Neural cell (in vitro differentiated cells): ENCODE results near the gene NOL4L. TPM values are rescaled to one million over a fixed set of nuclear protein-coding genes. Genes with fewer than 3 reads are reported as not detected.

Experiments
- H2AFZ ChIP-seq: fragments of 200-600, 300-800 bp; sonication (generic), shearing (Covaris generic); 2 replicates; pipeline ENCODE4 v1.6.0; 2014; ENCODE audit warnings: low read depth, mild to moderate bottlenecking, antibody characterized with exemption, low read length, moderate library complexity
- H3F3A ChIP-seq: fragments of 200-600 bp; shearing (Covaris generic); 2 replicates; pipeline ENCODE4 v1.6.1; 2016; ENCODE audit warnings: mild to moderate bottlenecking, moderate library complexity, mixed read lengths, antibody characterized with exemption, low read length; ENCODE audit not compliant: insufficient read depth, poor library complexity, severe bottlenecking
- H3K27ac ChIP-seq: fragments of 200-600, 300-800 bp; sonication (generic), shearing (Covaris generic); 2 replicates; pipeline ENCODE4 v1.5.1; 2014; ENCODE audit warnings: mild to moderate bottlenecking, low read length, moderate library complexity
- H3K27me3 ChIP-seq: fragments of 300-800, 200-600 bp; sonication (generic), shearing (Covaris generic); 2 replicates; pipeline ENCODE4 v1.6.0; 2014; ENCODE audit warnings: mild to moderate bottlenecking, low read depth, low read length, moderate library complexity; ENCODE audit not compliant: insufficient read depth
- H3K36me3 ChIP-seq: fragments of 300-800, 200-600 bp; sonication (generic), shearing (Covaris generic); 2 replicates; pipeline ENCODE4 v1.5.1; 2014; ENCODE audit warnings: mild to moderate bottlenecking, antibody characterized with exemption, low read length, moderate library complexity; ENCODE audit not compliant: insufficient read depth
- H3K4me2 ChIP-seq: fragments of 300-800, 200-600 bp; sonication (generic), shearing (Covaris generic); 2 replicates; pipeline ENCODE4 v1.6.0; 2014; ENCODE audit warnings: mild to moderate bottlenecking, low read length
- H3K4me3 ChIP-seq: fragments of 300-800, 200-600 bp; sonication (generic), shearing (Covaris generic); 2 replicates; pipeline ENCODE4 v1.5.1; 2014; ENCODE audit warnings: mild to moderate bottlenecking, low read length, moderate library complexity
- H3K79me2 ChIP-seq: fragments of 200-600 bp; shearing (Covaris generic); replicated peaks from 2 replicates; pipeline ENCODE4 v1.6.0; 2014; ENCODE audit warnings: mild to moderate bottlenecking, low read length, moderate library complexity; ENCODE audit not compliant: insufficient read depth
- H3K9ac ChIP-seq: fragments of 300-800, 200-600 bp; sonication (generic), shearing (Covaris generic); 2 replicates; pipeline ENCODE4 v1.6.1; 2016; ENCODE audit warnings: mild to moderate bottlenecking, low read length, mixed read lengths
- H3K9me2 ChIP-seq: fragments of 200-600 bp; shearing (Covaris generic); 2 replicates; pipeline ENCODE4 v1.6.1; 2016; ENCODE audit warnings: mild to moderate bottlenecking, low read length, mixed read lengths; ENCODE audit not compliant: insufficient read depth
- H3K9me3 ChIP-seq: fragments of 200-600, 300-800 bp; sonication (generic), shearing (Covaris generic); 2 replicates; pipeline ENCODE4 v1.6.1; 2016; ENCODE audit warnings: mild to moderate bottlenecking, mixed run types, low read length, moderate library complexity, mixed read lengths
- H4K20me1 ChIP-seq: fragments of 200-600 bp; shearing (Covaris generic); 2 replicates; pipeline ENCODE4 v1.6.1; 2016; ENCODE audit warnings: mild to moderate bottlenecking, mixed run types; ENCODE audit not compliant: insufficient read depth
- EP300 ChIP-seq: fragments of 450-650 bp; conservative IDR thresholded peaks from 2 replicates; pipeline ENCODE4 v1.6.1; 2014; ENCODE audit warnings: antibody characterized with exemption, mild to moderate bottlenecking, moderate library complexity; ENCODE audit not compliant: poor library complexity, severe bottlenecking
- EZH2 ChIP-seq: fragments of 200-600, 300-800 bp; shearing (Covaris generic), sonication (generic); IDR thresholded peaks from 2 replicates; pipeline ENCODE4 v1.6.1; 2014; ENCODE audit warnings: antibody characterized with exemption, low read length, borderline replicate concordance, mild to moderate bottlenecking; ENCODE audit not compliant: insufficient read depth, poor library complexity, severe bottlenecking
- MXI1 ChIP-seq: fragments of 450-650 bp; conservative IDR thresholded peaks from 2 replicates; pipeline ENCODE4 v1.6.1; 2014; ENCODE audit warnings: antibody characterized with exemption, mild to moderate bottlenecking; ENCODE audit not compliant: poor library complexity, severe bottlenecking
- POLR2AphosphoS5 ChIP-seq: IDR thresholded peaks from 2 replicates; pipeline ENCODE4 v1.6.1; 2012
- RAD21 ChIP-seq: fragments of 450-650 bp; conservative IDR thresholded peaks from 2 replicates; pipeline ENCODE4 v1.6.1; 2014; ENCODE audit warnings: antibody characterized with exemption, mild to moderate bottlenecking, moderate library complexity
- SMC3 ChIP-seq: fragments of 450-650 bp; conservative IDR thresholded peaks from 2 replicates; pipeline ENCODE4 v1.6.1; 2014; ENCODE audit warnings: antibody characterized with exemption, mild to moderate bottlenecking, moderate library complexity; ENCODE audit not compliant: poor library complexity
- TAF1 ChIP-seq: IDR thresholded peaks from 2 replicates; pipeline ENCODE4 v1.6.1; 2012; ENCODE audit warnings: low read depth
- polyA plus RNA-seq: library from polyadenylated mRNA; depleted of rRNA; stranded (reverse); fragments of >200 nt; gene quantifications from 2 replicates; pipeline ENCODE4 v1.2.3, GENCODE V29; 2014
- TF ChIP-seq, protein P1 (sequence below): fragments of 450-650 bp; IDR thresholded peaks from 2 replicates; pipeline ENCODE4 v1.5.1; 2014; ENCODE audit warnings: antibody characterized with exemption, mild to moderate bottlenecking, moderate library complexity; ENCODE audit not compliant: poor library complexity, severe bottlenecking
- TF ChIP-seq, protein P2 (sequence below): IDR thresholded peaks from 2 replicates; pipeline ENCODE4 v1.6.1; 2012; ENCODE audit warnings: borderline replicate concordance

The NOL4L gene
- polyA plus RNA-seq, 1 donor from 2014 or later = 20.4 TPM

GRCh38 chr20:32569018-32569379 is 16.1 kb downstream of the NOL4L start:
- Histone ChIP-seq H3K79me2 (peaks cover 25% of the 10 kb centered on the region), H3K36me3 (no peaks in the 10 kb centered on the region), H3K27me3 (no peaks in the 10 kb centered on the region)

GRCh38 chr20:32567384-32568178 is 17.6 kb downstream of the NOL4L start:
- no peaks in the 10 kb centered on the region for H3K27me3 ChIP-seq
- no peaks in the 10 kb centered on the region for H3F3A ChIP-seq
- H3K9ac ChIP-seq = no peak overlapping the region
- H3K27ac ChIP-seq = no peak overlapping the region
- no peaks in the 10 kb centered on the region for H3K9me2 ChIP-seq
- TF ChIP-seq EZH2 (no peak), RAD21 (no peak), MXI1 (no peak), EP300 (no peak), POLR2AphosphoS5 (no peak), TAF1 (no peak), SMC3 (no peak)
- TF ChIP-seq, protein P1, sequence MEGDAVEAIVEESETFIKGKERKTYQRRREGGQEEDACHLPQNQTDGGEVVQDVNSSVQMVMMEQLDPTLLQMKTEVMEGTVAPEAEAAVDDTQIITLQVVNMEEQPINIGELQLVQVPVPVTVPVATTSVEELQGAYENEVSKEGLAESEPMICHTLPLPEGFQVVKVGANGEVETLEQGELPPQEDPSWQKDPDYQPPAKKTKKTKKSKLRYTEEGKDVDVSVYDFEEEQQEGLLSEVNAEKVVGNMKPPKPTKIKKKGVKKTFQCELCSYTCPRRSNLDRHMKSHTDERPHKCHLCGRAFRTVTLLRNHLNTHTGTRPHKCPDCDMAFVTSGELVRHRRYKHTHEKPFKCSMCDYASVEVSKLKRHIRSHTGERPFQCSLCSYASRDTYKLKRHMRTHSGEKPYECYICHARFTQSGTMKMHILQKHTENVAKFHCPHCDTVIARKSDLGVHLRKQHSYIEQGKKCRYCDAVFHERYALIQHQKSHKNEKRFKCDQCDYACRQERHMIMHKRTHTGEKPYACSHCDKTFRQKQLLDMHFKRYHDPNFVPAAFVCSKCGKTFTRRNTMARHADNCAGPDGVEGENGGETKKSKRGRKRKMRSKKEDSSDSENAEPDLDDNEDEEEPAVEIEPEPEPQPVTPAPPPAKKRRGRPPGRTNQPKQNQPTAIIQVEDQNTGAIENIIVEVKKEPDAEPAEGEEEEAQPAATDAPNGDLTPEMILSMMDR = no peak
- TF ChIP-seq, protein P2, sequence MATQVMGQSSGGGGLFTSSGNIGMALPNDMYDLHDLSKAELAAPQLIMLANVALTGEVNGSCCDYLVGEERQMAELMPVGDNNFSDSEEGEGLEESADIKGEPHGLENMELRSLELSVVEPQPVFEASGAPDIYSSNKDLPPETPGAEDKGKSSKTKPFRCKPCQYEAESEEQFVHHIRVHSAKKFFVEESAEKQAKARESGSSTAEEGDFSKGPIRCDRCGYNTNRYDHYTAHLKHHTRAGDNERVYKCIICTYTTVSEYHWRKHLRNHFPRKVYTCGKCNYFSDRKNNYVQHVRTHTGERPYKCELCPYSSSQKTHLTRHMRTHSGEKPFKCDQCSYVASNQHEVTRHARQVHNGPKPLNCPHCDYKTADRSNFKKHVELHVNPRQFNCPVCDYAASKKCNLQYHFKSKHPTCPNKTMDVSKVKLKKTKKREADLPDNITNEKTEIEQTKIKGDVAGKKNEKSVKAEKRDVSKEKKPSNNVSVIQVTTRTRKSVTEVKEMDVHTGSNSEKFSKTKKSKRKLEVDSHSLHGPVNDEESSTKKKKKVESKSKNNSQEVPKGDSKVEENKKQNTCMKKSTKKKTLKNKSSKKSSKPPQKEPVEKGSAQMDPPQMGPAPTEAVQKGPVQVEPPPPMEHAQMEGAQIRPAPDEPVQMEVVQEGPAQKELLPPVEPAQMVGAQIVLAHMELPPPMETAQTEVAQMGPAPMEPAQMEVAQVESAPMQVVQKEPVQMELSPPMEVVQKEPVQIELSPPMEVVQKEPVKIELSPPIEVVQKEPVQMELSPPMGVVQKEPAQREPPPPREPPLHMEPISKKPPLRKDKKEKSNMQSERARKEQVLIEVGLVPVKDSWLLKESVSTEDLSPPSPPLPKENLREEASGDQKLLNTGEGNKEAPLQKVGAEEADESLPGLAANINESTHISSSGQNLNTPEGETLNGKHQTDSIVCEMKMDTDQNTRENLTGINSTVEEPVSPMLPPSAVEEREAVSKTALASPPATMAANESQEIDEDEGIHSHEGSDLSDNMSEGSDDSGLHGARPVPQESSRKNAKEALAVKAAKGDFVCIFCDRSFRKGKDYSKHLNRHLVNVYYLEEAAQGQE = no peak
- H4K20me1 ChIP-seq = no peaks in the 10 kb centered on the region
- no peaks in the 10 kb centered on the region for H3K36me3 ChIP-seq
- no peaks in the 10 kb centered on the region for H3K9me3 ChIP-seq
- H3K4me2 ChIP-seq = no peak overlapping the region
- H3K4me3 ChIP-seq = no peak overlapping the region
- peaks cover 15% of the 10 kb centered on the region for H3K79me2 ChIP-seq
- no peak overlapping the region for H2AFZ ChIP-seq

More at GRCh38 chr20:32569018-32569379, 16.1 kb downstream of the NOL4L start:
- Histone ChIP-seq H3K9me3 (no peaks in the 10 kb centered on the region), H3F3A (no peaks in the 10 kb centered on the region), H3K27ac (no peak overlapping the region), H2AFZ (no peak overlapping the region), H3K4me3 (no peak overlapping the region), H3K9me2 (no peaks in the 10 kb centered on the region), H3K4me2 (no peak overlapping the region), H3K9ac (no peak overlapping the region), H4K20me1 (no peaks in the 10 kb centered on the region)
- TF ChIP-seq TAF1 = no peak
- TF ChIP-seq SMC3 = no peak
- no peak for TF ChIP-seq MXI1
- no peak for TF ChIP-seq EZH2
- no peak for TF ChIP-seq EP300
- TF ChIP-seq POLR2AphosphoS5 = no peak
- TF ChIP-seq, protein P2 = no peak
- TF ChIP-seq, protein P1 = no peak
